Gastrocnemius medialis (tissue), 4 donors: ENCODE results near the gene JCAD. TPM values are rescaled to one million over a fixed set of nuclear protein-coding genes. Genes with fewer than 3 reads are reported as not detected.

Source experiments
- ATAC-seq, 2 donors: fragments of 150-250 bp; one replicate each; pipeline ENCODE4 v1.9.1; 2016
- DNase-seq, 2 donors: peaks; one replicate each; pipeline ENCODE4 v3.0.0-alpha.2; 2019
- H3K27ac ChIP-seq, 4 donors: fragments of 200-600 bp; sonication (generic); 1 replicate in 1 of 4; 2 replicates in 3 of 4; pipeline ENCODE4 v1.5.1; 2016 to 2018; ENCODE audit warnings: mild to moderate bottlenecking in 2 of 4, moderate library complexity in 1 of 4
- H3K27me3 ChIP-seq, 3 donors: fragments of 200-600 bp; sonication (generic) in 2 of 3; 1 replicate in 1 of 3; 2 replicates in 2 of 3; pipeline versions ENCODE4 v1.5.1 to v1.6.0; 2016 to 2019; ENCODE audit warnings: mild to moderate bottlenecking in 1 of 3, moderate library complexity in 1 of 3
- H3K36me3 ChIP-seq, 2 donors: fragments of 200-600 bp; sonication (generic) in 1 of 2; one replicate each; pipeline ENCODE4 v1.5.1; 2017 to 2018
- H3K4me1 ChIP-seq, 2 donors: fragments of 200-600 bp; sonication (generic) in 1 of 2; one replicate each; pipeline ENCODE4 v1.5.1; 2016 to 2017; ENCODE audit warnings: mild to moderate bottlenecking in 2 of 2
- H3K4me3 ChIP-seq, 4 donors: fragments of 200-600 bp; sonication (generic) in 3 of 4; 1 replicate in 1 of 4; 2 replicates in 3 of 4; pipeline ENCODE4 v1.5.1; 2016 to 2019; ENCODE audit warnings: mild to moderate bottlenecking in 2 of 4
- H3K9me3 ChIP-seq, 3 donors: fragments of 200-600 bp; sonication (generic) in 2 of 3; 1 replicate in 1 of 3; 2 replicates in 2 of 3; pipeline ENCODE4 v1.5.1; 2016 to 2019
- POLR2A ChIP-seq, 2 donors: fragments of 450-650 bp; IDR thresholded peaks; one replicate each; pipeline ENCODE4 v1.6.1; 2017; ENCODE audit warnings: antibody characterized with exemption in 2 of 2, mild to moderate bottlenecking in 2 of 2, moderate library complexity in 2 of 2
- in situ Hi-C, 4 donors: fragments of 200-750 bp; cut with MboI; loops; one replicate each; pipeline versions ENCODE4 v1.15.0 to v1.8.0; 2017; ENCODE audit warnings: low sequenced_read_pairs in 4 of 4
- intact Hi-C: fragments of 100-400 bp; cut with DNase I; formaldehyde crosslinking; loops from one replicate; pipeline ENCODE4 v1.15.1; 2023; ENCODE audit warnings: low total_unique reads
- total RNA-seq, 4 donors: library from RNA; depleted of rRNA; stranded (reverse); fragments of >200 nt; gene quantifications; one replicate each; pipeline versions ENCODE4 v1.1.0 to v1.2.3, GENCODE V29; 2016
- TF ChIP-seq, protein P1 (sequence below), 5 experiments: fragments of 450-650 bp in 3 of 5; fragments of 200-600 bp in 2 of 5; sonication (generic) in 2 of 5; IDR thresholded peaks in 4 of 5; conservative IDR thresholded peaks in 1 of 5; 1 replicate in 4 of 5; 2 replicates in 1 of 5; pipeline ENCODE4 v1.5.1; 2016 to 2019; ENCODE audit warnings: antibody characterized with exemption in 5 of 5, mild to moderate bottlenecking in 3 of 5, moderate library complexity in 3 of 5

The JCAD gene
- total RNA-seq, 4 donors from 2014 or later, result 6.0 to 12.1 (median 6.5) TPM

DNA sequence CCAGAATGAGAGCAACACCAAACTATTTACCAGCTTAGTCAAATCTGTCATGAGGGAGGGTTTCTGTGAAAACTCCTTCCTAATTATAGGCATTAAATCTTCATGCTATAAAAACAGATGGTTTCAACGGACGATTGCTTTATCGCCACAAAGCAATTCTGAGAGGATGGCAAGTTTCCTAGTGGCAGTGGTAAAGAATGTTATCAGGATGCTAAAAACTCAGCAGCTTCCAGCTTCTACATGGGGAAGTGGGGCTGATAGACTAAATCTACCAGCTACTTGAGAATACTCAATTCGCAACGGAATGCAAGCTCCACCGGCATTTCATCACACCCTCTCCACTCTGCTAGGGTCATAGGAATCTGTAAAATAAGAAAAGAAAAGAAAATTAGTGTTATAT, 41.8 kb downstream of the JCAD start:
- ATAC-seq (no peak), DNase-seq (no peak)
- intact Hi-C loops, result no loop called here
- Histone ChIP-seq H3K27ac (no peak overlapping the region), H3K9me3 (no peaks in the 10 kb centered on the region), H3K4me1 (peaks cover 0 to 7% of the 10 kb centered on the region in 2 donors), H3K27me3 (no peaks in the 10 kb centered on the region), H3K4me3 (no peak overlapping the region), H3K36me3 (no peaks in the 10 kb centered on the region)
- in situ Hi-C loops, result loop anchor here in 1 of 4 donors (25.0 kb wide), 1 partner anchor 220 kb away; no protein-coding TSS in a partner anchor
- TF ChIP-seq POLR2A (IDR thresholded peaks at IDR 0.05), result no peak
- TF ChIP-seq, protein P1, sequence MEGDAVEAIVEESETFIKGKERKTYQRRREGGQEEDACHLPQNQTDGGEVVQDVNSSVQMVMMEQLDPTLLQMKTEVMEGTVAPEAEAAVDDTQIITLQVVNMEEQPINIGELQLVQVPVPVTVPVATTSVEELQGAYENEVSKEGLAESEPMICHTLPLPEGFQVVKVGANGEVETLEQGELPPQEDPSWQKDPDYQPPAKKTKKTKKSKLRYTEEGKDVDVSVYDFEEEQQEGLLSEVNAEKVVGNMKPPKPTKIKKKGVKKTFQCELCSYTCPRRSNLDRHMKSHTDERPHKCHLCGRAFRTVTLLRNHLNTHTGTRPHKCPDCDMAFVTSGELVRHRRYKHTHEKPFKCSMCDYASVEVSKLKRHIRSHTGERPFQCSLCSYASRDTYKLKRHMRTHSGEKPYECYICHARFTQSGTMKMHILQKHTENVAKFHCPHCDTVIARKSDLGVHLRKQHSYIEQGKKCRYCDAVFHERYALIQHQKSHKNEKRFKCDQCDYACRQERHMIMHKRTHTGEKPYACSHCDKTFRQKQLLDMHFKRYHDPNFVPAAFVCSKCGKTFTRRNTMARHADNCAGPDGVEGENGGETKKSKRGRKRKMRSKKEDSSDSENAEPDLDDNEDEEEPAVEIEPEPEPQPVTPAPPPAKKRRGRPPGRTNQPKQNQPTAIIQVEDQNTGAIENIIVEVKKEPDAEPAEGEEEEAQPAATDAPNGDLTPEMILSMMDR (IDR thresholded peaks at IDR 0.05 in 4 of 5, conservative IDR thresholded peaks at IDR 0.05 in 1 of 5), result no peak

DNA sequence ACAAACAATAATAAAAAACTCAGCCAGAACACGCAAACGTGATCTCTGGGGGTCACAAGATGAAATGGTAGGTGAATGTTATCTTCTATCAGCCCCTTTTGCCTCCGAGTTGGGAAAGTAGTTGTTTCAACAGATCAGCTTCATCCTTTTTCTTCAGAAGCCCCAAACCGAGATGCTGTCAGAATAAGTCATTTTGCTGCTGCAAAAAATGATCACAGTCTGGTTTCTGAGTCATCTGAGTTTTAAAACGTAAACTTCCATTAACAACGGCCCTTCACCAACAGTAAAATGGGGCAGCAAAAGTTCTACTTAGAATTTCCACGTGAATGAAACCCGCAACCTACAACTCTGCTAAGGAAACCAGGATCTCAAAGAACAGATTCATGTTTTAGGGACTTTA, 44.9 kb downstream of the JCAD start:
- Histone ChIP-seq H3K27me3 (no peaks in the 10 kb centered on the region), H3K4me1 (peaks cover 0 to 7% of the 10 kb centered on the region in 2 donors), H3K9me3 (no peaks in the 10 kb centered on the region), H3K36me3 (no peaks in the 10 kb centered on the region), H3K27ac (no peak overlapping the region), H3K4me3 (no peak overlapping the region)
- ATAC-seq (no peak), DNase-seq (no peak)
- in situ Hi-C loops (loop anchor here in 1 of 4 donors (25.0 kb wide), 1 partner anchor 223 kb away; no protein-coding TSS in a partner anchor), intact Hi-C loops (no loop called here)
- TF ChIP-seq, protein P1 (IDR thresholded peaks at IDR 0.05 in 4 of 5, conservative IDR thresholded peaks at IDR 0.05 in 1 of 5), result no peak
- TF ChIP-seq POLR2A (IDR thresholded peaks at IDR 0.05), result no peak

DNA sequence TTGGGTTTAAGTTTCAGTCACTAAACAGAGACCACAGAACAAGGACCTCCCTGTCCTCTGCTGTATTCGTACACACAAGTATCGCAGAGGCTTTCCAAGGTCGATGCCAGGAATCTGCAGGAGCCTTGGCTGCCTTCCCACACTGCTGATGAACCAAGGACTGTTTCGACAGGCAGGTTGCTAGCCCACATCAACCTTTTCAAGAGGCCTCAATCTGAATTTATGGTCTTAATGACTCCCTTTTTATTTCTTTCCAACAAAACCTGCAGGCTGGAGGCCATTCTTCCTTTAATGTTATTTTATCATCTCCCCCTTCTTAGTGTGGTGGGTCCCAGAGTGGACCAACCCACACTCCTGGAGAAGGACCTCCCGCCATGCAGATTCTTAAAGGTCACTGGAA, 45.6 kb downstream of the JCAD start:
- TF ChIP-seq, protein P1 (IDR thresholded peaks at IDR 0.05 in 4 of 5, conservative IDR thresholded peaks at IDR 0.05 in 1 of 5), result no peak
- TF ChIP-seq POLR2A (IDR thresholded peaks at IDR 0.05), result no peak
- Histone ChIP-seq H3K27me3 (no peaks in the 10 kb centered on the region), H3K4me3 (no peak overlapping the region), H3K9me3 (no peaks in the 10 kb centered on the region), H3K36me3 (no peaks in the 10 kb centered on the region), H3K27ac (no peak overlapping the region), H3K4me1 (peaks cover 0 to 7% of the 10 kb centered on the region in 2 donors)
- in situ Hi-C loops (loop anchor here in 1 of 4 donors (25.0 kb wide), 1 partner anchor 224 kb away; no protein-coding TSS in a partner anchor), intact Hi-C loops (no loop called here)
- DNase-seq (peak in 1 of 2 donors; percentile 63), ATAC-seq (peak; percentile 61 to 72)

DNA sequence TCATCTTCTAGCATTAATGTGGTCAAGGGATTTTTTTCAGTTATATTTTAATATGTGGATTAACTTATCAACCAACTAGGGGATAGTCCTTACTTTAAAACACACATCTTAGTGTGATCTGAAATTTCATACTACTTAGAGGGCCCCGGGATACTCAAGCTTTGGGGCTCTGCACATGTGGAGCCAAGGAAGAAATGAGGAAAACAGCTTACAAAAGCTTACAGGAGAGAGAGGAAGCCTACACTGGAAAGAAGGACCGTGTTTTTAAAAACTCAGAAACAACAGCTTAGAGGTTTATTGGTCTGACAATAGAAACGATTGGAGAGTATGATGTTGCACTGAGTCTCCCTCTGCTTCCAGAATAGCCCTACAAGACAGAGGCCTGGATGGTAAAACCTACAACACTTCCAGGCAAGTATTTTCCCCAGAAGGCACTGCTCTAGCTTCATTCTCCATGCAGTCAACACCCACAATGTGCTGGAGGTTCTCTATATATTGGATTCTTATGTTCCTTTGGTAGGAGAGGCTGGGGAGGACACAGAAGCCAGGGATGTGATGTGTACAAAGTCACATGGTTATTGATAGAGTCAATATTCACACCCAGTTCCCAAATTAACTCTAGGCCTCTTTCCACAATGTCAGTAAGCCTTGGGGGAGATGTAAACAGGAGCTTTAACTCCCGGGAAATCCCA, 47.3 kb downstream of the JCAD start:
- ATAC-seq (no peak), DNase-seq (no peak)
- Histone ChIP-seq H3K27ac (no peak overlapping the region), H3K27me3 (no peaks in the 10 kb centered on the region), H3K4me3 (no peak overlapping the region), H3K4me1 (peaks cover 0 to 7% of the 10 kb centered on the region in 2 donors), H3K9me3 (no peaks in the 10 kb centered on the region), H3K36me3 (no peaks in the 10 kb centered on the region)
- in situ Hi-C loops (loop anchor here in 1 of 4 donors (25.0 kb wide), 1 partner anchor 225 kb away; no protein-coding TSS in a partner anchor), intact Hi-C loops (no loop called here)
- no peak for TF ChIP-seq POLR2A (IDR thresholded peaks at IDR 0.05)
- TF ChIP-seq, protein P1 (IDR thresholded peaks at IDR 0.05 in 4 of 5, conservative IDR thresholded peaks at IDR 0.05 in 1 of 5), result no peak
